Urothelium cell line (cell line): ENCODE data around the gene NR5A2.
A peak's percentile ranks its signal among the peaks of the same experiment; 100 is the strongest.

Experiments
- DNase-seq: peaks from one replicate; pipeline ENCODE4 v3.0.0; 2011; ENCODE audit warnings: low spot score, mixed read lengths
- FAIRE-seq: peaks from 2 replicates; lab custom pipeline; 2011; peaks lifted over from hg19 to GRCh38; lab: Jason Lieb, UNC

The NR5A2 gene

DNA sequence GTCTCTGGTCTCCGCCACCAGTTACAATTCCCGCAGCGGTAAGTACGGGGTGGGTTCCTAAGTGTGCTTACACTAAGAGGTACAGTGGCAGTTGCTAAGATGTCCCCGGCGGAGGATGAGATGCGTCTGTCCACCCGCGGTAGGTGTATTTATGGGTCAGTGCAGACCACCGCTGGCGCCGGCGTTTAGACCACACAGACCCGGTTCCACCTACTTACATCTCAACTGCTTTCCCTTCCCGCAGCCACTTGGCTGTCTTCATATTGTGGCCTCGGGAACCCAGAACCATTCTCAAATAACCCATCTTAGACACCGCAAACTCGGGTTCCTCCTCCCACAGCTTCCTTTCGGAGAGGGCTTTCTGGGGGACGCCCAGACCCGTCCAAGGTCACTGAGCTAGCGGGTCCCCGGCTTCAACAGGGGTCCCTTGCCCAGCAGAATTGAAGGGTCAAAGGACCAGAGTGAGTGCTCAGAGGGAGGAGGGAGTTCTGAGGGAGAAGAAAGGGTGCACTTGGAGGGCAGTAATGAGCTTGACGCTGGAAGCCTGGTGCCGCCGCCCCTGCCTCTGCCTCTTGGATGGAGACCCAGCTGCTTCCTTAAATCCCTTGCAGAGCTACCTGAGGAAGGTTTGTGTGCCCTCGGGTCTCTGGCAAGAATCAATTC is 8.6 kb downstream of the NR5A2 start:
- no peak for DNase-seq
- FAIRE-seq = no peak

- DNase-seq = no peak
- FAIRE-seq = no peak
Measured at GRCh38 chr1:200036619-200037270, 9.2 kb downstream of the NR5A2 start.

DNA sequence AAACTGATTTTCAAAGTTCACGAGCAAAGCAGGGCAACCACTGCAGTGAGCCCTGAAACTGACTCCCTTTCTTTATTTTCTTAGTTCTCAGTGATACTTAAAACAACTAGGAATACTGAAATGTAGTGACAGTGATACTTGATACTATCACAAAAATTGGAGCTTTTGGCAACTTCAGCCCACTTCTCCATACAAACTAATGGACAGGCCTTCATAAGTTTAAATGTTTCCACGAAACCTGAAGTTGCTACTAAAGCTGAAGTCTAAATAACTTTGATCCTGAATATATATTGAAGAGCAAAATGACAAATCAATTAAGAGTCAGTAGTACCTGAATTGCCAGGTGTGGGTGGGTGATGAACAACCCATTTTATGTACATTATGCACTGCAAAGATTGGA is 10.0 kb downstream of the NR5A2 start:
- FAIRE-seq (no peak), DNase-seq (no peak)

DNA sequence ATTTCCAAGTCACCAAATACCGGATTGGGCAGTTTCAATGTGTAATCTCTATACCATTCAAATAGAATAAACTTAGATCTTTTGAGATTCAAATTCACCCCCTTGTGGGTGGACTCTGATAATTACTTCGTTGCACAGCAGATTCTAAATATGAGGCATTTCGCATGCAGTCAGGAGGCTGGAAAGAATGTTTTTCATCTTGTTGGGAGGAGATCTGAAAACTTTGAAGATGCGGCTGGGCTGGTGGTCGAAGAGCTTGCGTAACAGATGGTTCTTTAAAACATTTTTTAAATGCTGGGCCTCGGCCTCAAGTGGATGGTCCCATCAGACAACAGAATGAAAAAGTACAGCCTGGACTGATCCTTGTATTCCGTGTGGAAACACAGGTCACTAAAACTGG is 10.4 kb downstream of the NR5A2 start:
- FAIRE-seq = no peak
- no peak for DNase-seq

DNA sequence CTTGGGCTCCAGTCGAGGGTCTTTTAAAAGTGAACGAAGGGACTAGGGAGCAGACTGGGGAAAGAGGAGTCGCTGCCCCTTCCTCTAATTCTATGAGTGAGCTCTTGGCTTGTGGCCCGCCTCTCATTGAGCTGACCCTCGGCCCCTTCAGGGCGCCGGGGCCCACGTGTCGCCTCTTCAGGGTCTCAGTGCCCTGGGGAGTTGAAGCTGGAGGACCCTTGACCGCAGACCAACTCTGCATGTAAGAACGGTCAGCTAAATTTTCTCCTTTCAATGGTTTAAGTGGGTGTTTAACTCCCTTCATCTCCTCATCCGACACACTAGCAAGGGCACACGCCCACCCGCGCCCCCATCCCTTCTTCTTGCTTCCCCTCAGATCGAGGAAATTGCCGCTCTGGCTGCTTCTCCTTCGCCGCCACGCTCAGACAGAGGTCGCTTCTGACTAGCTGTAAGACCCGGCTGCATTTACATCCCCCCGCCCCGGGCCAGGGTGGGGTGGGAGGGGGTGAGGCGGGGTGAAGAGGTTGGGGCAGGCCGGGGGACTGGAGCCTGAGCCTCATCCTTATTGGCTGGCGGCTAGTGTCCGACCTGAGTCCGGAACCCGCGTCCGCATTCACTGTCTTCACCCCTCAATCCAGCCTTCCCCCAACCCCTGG is 10.9 kb downstream of the NR5A2 start:
- FAIRE-seq = no peak
- no peak for DNase-seq

DNA sequence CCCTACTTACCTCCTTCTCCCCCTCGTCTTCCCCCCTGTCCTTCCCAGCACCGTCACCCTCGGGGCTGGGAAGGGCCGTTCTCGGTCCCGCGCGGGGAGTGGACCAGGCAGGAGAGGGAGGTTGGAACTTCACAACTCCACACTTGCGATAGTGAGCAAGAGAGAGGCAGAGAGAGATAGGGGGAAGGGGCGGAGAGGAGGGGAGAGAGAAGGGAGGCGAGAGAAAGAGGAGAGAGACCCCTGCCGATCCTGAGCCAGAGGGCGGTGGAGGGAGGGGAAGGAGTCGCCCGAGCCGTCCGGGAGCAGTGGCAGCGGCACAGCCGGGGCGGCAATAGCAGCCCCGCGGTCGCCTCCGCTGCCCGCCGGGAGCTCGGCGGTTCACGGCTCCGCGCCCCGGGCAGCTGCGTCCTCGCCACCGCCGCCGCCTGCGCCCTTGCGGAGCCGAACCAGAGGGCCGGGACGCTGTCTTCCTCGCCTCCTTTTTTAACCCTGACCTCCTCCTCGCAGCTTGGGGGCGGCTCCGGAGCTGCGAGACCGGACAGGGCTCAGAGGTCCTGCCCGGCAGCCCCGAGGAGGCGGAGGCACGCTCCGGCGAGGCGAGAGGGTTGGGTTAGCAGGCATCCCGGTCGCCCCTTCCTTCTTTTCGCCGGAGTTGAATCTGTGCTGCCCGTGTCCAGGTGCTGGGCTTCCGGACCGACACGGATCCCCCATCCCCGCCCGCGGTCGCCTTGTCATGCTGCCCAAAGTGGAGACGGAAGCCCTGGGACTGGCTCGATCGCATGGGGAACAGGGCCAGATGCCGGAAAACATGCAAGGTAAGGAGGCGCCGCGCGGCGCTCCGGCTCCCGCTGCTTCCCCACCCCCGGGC is 11.7 kb downstream of the NR5A2 start:
- DNase-seq = peak; percentile 60
- FAIRE-seq = no peak

DNA sequence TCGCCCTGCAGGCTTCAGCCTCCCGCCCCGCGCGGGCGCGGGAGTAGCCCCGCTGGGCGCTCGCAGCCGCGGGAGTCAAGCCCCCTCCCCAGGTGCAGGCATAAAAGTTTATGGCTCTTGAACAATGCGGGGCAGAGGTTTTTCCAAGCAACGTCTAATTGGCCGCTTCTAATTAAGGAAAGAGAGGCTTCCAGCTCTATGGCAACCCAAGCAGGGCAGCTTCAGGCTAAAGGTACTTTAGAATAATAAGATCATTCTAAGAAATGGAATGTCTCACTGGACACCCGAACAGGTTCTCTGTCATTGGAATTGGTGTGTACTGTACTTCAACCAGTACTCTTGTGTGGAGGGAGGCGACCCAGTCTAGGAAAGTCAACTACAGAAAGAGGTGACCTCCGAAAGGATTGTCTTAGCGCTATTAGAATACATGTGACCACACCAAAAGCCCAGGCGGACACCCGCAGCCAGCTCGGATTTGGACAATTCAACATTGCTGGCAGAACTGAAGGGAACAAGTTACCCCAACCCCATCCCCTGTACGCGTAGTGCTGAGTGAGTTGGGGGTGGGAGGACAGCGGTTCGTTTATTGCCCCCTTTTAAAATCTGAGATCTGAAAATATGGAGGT is 12.5 kb downstream of the NR5A2 start:
- no peak for DNase-seq
- FAIRE-seq = no peak

GRCh38 chr1:200040481-200041138 is 13.1 kb downstream of the NR5A2 start:
- FAIRE-seq (no peak), DNase-seq (no peak)

- FAIRE-seq = no peak
- no peak for DNase-seq
Measured at GRCh38 chr1:200041337-200042118, 14.0 kb downstream of the NR5A2 start.

- DNase-seq (no peak), FAIRE-seq (no peak)
Measured at GRCh38 chr1:200042119-200042551, 14.6 kb downstream of the NR5A2 start.

DNA sequence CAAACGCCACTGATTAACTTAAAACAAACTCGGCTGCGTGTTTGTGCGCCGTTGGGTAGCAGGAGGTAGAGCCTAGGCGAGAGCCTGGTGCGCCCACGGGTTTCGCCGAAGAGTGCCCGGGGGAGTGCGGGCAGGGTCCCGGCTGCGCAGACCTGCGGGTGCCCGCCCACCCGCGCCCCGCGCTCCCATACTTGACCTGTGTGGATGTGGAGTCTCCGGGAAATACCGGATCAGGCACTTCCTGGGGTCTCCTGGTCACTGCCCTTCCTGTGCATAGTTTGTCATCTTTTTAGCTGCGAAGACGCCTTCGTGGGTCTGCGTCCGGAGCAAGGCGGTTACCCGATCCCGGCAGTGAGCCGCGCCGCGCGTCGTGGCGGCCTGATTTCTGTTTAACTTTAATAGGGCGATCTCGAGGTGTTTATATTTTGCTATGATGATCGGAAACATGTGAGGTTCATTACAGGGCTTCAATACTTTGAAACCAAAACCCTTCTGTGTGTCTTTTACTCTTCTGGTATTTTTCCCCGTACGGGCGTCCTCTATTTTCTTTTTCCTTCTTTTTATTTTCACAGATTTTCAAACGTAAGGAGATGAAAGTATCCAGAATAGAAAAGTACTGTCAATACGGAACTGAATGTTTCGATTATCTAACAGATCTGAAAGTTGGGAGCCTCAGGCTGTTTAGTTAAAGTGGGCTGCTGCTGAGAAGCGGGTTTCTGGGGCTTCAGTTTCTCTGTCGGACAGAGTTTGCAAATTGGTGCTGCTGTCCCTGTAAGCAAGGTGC is 15.2 kb downstream of the NR5A2 start:
- FAIRE-seq (no peak), DNase-seq (no peak)

GRCh38 chr1:200043336-200043668 is 15.8 kb downstream of the NR5A2 start:
- DNase-seq = no peak
- FAIRE-seq = no peak

- FAIRE-seq (no peak), DNase-seq (no peak)
Measured at GRCh38 chr1:200046115-200046514, 18.6 kb downstream of the NR5A2 start.

- FAIRE-seq = no peak
Measured at GRCh38 chr1:200048244-200048643, 20.7 kb downstream of the NR5A2 start.

DNA sequence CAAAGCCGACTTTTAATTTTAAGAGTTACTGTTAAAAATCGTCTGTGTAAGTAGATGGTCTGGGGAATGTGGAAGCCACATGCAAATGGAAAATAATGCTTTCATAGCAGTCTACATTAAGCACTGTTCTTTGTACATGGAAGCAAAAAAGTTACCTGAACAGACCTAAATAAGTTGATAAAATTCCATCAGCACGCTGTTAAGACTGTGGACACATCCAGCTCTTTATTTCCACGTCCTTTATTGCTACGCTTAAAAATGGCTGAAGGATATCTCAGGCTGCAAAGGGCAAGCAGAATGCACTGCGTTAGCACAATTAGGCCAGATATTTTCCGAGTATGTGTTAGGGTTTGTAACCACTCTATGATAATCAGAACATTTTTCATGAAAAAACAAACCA is 22.3 kb downstream of the NR5A2 start:
- FAIRE-seq (no peak), DNase-seq (no peak)

More at GRCh38 chr1:200048244-200048643, 20.7 kb downstream of the NR5A2 start:
- DNase-seq = no peak

DNA sequence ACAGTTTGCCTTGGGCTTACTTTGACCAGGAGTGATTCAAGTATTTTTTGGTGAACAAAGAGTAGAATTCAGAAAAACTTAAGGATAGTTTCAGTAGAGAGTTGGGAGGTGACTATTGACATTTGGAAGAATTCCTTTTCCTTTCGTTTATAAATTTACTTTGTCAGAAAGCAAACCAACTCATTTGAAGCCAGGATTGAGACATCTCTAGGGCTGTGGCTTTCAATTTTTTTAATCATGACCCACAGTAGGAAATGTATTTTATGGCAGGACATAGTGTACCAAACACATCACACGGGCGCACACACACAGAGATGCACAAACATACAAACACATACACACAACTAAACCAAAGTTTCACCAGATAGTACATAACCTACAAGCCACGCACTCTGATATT is 24.1 kb downstream of the NR5A2 start:
- FAIRE-seq (no peak), DNase-seq (no peak)

DNA sequence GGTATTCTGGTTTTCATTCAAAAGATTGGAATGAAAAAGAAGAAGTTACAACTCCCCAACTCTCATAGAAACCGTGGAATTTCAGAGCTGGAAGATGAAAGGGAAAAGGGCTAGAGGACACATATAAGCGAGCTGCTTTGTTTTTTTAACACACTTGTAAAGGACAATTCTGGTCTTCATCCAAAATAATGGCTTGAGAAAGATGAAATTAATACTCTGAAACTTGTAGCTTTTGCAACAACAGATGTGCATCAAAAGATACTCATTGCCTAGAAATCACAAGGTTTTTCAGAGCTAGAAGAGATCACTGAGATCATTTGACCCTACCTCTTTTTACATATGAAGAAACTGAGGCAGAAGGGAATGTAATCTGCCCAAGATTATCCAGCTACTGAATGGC is 25.6 kb downstream of the NR5A2 start:
- FAIRE-seq = no peak
- no peak for DNase-seq

GRCh38 chr1:200053646-200054045 is 26.1 kb downstream of the NR5A2 start:
- FAIRE-seq = no peak

DNA sequence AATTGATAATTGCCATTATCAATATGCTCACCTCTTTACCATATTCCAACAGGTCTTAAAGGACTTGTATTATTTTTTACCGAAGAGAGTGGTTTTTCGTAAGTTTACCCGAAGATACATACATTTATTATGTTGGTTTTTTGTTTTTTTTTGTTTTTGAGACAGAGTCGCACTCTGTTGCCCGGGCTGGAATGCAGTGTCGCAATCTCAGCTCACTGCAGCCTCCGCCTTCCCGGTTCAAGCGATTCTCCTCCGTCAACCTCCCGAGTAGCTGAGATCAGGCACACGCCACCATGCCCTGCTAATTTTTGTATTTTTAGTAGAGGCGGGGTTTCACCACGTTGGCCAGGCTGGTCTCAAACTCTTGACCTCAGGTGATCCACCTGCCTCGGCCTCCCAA is 30.8 kb downstream of the NR5A2 start:
- DNase-seq (no peak), FAIRE-seq (no peak)

More at GRCh38 chr1:200053646-200054045, 26.1 kb downstream of the NR5A2 start:
- DNase-seq = no peak
